Caco-2 (cell line): ENCODE data around the gene CRTAC1. TPM values are rescaled to one million over a fixed set of nuclear protein-coding genes. Genes with fewer than 3 reads are reported as not detected.

Experiments
- BruUV-seq: library from RNA; stranded (reverse); fragments of 400-500 nt; replicated peaks from 2 replicates; lab custom pipeline; 2021; lab: Mats Ljungman, UMichigan
- CTCF ChIA-PET: fragments of 300-600 bp; sonication (Branson Sonifier 250); formaldehyde crosslinking; loops from one replicate; lab custom pipeline; 2022; ENCODE audit warnings: antibody characterized with exemption; lab: Charles Lee
- POLR2A ChIA-PET: fragments of 300-600 bp; sonication (Branson Sonifier 250); formaldehyde crosslinking; loops from one replicate; lab custom pipeline; 2022; ENCODE audit warnings: antibody characterized with exemption; lab: Charles Lee
- DNase-seq, 2 experiments: peaks; one replicate each; pipeline versions ENCODE4 v3.0.0 to v3.0.0-alpha.2; 2020 to 2022
- H3K27me3 ChIP-seq: replicated peaks from 2 replicates; pipeline ENCODE4 v1.6.0; 2011; ENCODE audit warnings: low read length; ENCODE audit not compliant: control insufficient read depth, insufficient read depth
- H3K36me3 ChIP-seq: 2 replicates; pipeline ENCODE4 v1.5.1; 2011; ENCODE audit warnings: low read length; ENCODE audit not compliant: control insufficient read depth, insufficient read depth
- H3K4me1 ChIP-seq: fragments of 250-450 bp; sonication (Bioruptor Pico); 2 replicates; pipeline ENCODE4 v1.5.1; 2020; ENCODE audit warnings: mild to moderate bottlenecking
- H3K4me3 ChIP-seq: 2 replicates; pipeline ENCODE4 v1.5.1; 2011; ENCODE audit warnings: low read depth, mild to moderate bottlenecking, control low read depth, low read length
- H3K9me3 ChIP-seq: fragments of 250-450 bp; sonication (Bioruptor Pico); 2 replicates; pipeline ENCODE4 v1.5.1; 2020; ENCODE audit warnings: mild to moderate bottlenecking, moderate library complexity
- H3K27ac Mint-ChIP-seq: one replicate; pipeline ENCODE4 v1.8.0; 2022; ENCODE audit warnings: mixed read lengths; ENCODE audit not compliant: unreplicated experiment
- H3K27me3 Mint-ChIP-seq: one replicate; pipeline ENCODE4 v1.8.0; 2022; ENCODE audit warnings: mixed read lengths; ENCODE audit not compliant: insufficient read depth, unreplicated experiment
- H3K36me3 Mint-ChIP-seq: one replicate; pipeline ENCODE4 v1.8.0; 2022; ENCODE audit warnings: mild to moderate bottlenecking, mixed read lengths; ENCODE audit not compliant: insufficient read depth, unreplicated experiment
- H3K4me1 Mint-ChIP-seq: one replicate; pipeline ENCODE4 v1.8.0; 2022; ENCODE audit warnings: low read depth, mixed read lengths; ENCODE audit not compliant: unreplicated experiment
- H3K4me3 Mint-ChIP-seq: one replicate; pipeline ENCODE4 v1.8.0; 2022; ENCODE audit warnings: mild to moderate bottlenecking, moderate library complexity, mixed read lengths; ENCODE audit not compliant: unreplicated experiment
- H3K9me3 Mint-ChIP-seq: one replicate; pipeline ENCODE4 v1.8.0; 2022; ENCODE audit warnings: mixed read lengths; ENCODE audit not compliant: unreplicated experiment
- intact Hi-C: fragments of 100-400 bp; cut with micrococcal nuclease; formaldehyde crosslinking; loops from one replicate; pipeline ENCODE4 v1.10.0; 2022; ENCODE audit not compliant: unreplicated experiment
- total RNA-seq: library from RNA; stranded (reverse); gene quantifications from 2 replicates; pipeline ENCODE4 v1.2.3, GENCODE V29; 2022
- TF ChIP-seq, protein P1 (sequence below), 2 experiments: fragments of 200-600 bp in 1 of 2; IDR thresholded peaks; 1 replicate in 1 of 2; 2 replicates in 1 of 2; pipeline versions ENCODE4 v1.5.1 to v1.8.0; 2011 to 2022; ENCODE audit warnings: antibody characterized with exemption in 1 of 2, control low read depth in 1 of 2, inconsistent platforms in 1 of 2, low read depth in 1 of 2, low read length in 1 of 2, mild to moderate bottlenecking in 1 of 2, moderate library complexity in 1 of 2; ENCODE audit not compliant: insufficient read depth in 1 of 2, severe bottlenecking in 1 of 2, unreplicated experiment in 1 of 2

The CRTAC1 gene
- total RNA-seq, 1 experiment from 2014 or later: not detected

DNA sequence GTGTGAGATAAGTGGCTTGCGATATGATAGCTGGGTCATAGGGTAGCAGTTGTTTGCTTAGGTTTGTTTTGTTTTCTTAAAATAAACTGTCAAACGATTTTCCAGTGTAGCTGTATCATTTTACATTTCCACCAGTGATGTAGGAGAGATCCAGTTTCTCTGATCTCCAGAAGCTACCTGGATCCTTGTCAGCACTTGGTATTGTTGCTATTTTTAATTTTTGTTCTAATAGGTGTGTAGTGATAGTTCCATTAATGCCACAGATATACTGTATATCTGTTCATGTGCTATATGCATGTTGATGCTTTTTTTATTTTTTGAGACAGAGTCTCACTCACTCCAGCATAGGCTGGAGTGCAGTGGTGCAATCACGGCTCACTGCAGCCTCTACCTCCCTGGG, 136.3 kb downstream of the CRTAC1 start:
- no peak for DNase-seq
- intact Hi-C loops: no loop called here
- Histone ChIP-seq H3K27me3 (no peaks in the 10 kb centered on the region; the same call in 1 of the 2 replicates), H3K4me3 (no peak overlapping the region), H3K4me1 (no peaks in the 10 kb centered on the region), H3K36me3 (no peaks in the 10 kb centered on the region), H3K9me3 (no peaks in the 10 kb centered on the region)
- BruUV-seq: no TSS peak
- no peaks in the 10 kb centered on the region for H3K4me1 Mint-ChIP-seq
- no peaks in the 10 kb centered on the region for H3K36me3 Mint-ChIP-seq
- no peak overlapping the region for H3K27ac Mint-ChIP-seq
- H3K27me3 Mint-ChIP-seq: peaks cover 17% of the 10 kb centered on the region
- TF ChIP-seq, protein P1, sequence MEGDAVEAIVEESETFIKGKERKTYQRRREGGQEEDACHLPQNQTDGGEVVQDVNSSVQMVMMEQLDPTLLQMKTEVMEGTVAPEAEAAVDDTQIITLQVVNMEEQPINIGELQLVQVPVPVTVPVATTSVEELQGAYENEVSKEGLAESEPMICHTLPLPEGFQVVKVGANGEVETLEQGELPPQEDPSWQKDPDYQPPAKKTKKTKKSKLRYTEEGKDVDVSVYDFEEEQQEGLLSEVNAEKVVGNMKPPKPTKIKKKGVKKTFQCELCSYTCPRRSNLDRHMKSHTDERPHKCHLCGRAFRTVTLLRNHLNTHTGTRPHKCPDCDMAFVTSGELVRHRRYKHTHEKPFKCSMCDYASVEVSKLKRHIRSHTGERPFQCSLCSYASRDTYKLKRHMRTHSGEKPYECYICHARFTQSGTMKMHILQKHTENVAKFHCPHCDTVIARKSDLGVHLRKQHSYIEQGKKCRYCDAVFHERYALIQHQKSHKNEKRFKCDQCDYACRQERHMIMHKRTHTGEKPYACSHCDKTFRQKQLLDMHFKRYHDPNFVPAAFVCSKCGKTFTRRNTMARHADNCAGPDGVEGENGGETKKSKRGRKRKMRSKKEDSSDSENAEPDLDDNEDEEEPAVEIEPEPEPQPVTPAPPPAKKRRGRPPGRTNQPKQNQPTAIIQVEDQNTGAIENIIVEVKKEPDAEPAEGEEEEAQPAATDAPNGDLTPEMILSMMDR (IDR thresholded peaks at IDR 0.05; ENCODE audit: insufficient read depth in 1 of 2, low read depth in 1 of 2, low read length in 1 of 2, severe bottlenecking in 1 of 2, unreplicated experiment in 1 of 2): no peak
- ChIA-PET CTCF (no interaction called here), POLR2A (no interaction called here)
- H3K4me3 Mint-ChIP-seq: no peak overlapping the region
- H3K9me3 Mint-ChIP-seq: no peaks in the 10 kb centered on the region

DNA sequence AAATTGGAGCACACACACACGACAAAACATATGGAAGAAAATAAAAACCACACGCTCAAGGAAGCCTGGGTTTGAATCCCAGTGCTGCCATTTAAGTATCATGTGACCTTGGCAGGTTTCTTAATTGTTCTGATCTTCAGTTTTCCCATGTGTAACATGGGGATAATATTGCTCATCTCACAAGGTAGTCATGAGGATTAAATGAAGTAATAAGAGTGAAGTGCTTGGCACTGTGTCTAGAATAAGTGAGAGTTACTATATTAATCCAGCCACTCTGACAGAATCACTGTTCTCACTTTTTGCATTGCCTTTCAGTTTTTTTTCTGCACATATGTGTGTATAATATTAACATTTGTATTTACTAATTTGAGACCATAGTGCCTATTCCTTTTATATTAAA, 137.5 kb downstream of the CRTAC1 start:
- CTCF ChIA-PET: no interaction called here
- H3K27ac Mint-ChIP-seq: no peak overlapping the region

DNA sequence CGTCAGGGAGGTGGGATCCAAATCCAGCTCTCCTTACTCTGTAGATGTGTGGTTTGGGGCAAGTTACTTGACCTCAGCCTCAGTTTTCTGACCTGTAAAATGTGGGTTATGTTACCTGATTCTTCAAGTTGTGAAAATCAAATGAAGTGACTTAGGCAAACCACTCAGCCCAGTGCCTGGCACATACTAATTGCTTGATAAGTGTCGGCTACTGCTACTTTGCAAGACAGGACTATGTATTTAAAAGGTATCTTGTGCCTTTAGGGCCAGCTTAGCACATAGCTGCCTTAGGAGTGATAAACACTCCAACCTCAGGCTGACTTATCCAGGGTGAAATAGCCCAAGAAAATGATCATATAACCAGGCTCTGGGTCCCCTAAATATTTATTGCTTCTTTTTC, 137.9 kb downstream of the CRTAC1 start:
- Mint-ChIP-seq H3K4me3 (no peak overlapping the region), H3K9me3 (no peaks in the 10 kb centered on the region), H3K4me1 (peaks cover 7% of the 10 kb centered on the region), H3K27me3 (peaks cover 17% of the 10 kb centered on the region), H3K36me3 (no peaks in the 10 kb centered on the region), H3K27ac (no peak overlapping the region)
- no TSS peak for BruUV-seq
- TF ChIP-seq, protein P1 (IDR thresholded peaks at IDR 0.05; ENCODE audit: insufficient read depth in 1 of 2, low read depth in 1 of 2, low read length in 1 of 2, severe bottlenecking in 1 of 2, unreplicated experiment in 1 of 2): no peak
- Histone ChIP-seq H3K9me3 (no peaks in the 10 kb centered on the region), H3K4me1 (no peaks in the 10 kb centered on the region), H3K4me3 (no peak overlapping the region), H3K27me3 (no peaks in the 10 kb centered on the region), H3K36me3 (no peaks in the 10 kb centered on the region)
- intact Hi-C loops: no loop called here
- DNase-seq: no peak
- POLR2A ChIA-PET: no interaction called here
- CTCF ChIA-PET: no interaction called here

More for the DNA sequence above, 137.5 kb downstream of the CRTAC1 start:
- POLR2A ChIA-PET: no interaction called here
- H3K4me1 ChIP-seq: no peaks in the 10 kb centered on the region
- TF ChIP-seq, protein P1 (IDR thresholded peaks at IDR 0.05; ENCODE audit: insufficient read depth in 1 of 2, low read depth in 1 of 2, low read length in 1 of 2, severe bottlenecking in 1 of 2, unreplicated experiment in 1 of 2): no peak
- Mint-ChIP-seq H3K27me3 (peaks cover 17% of the 10 kb centered on the region), H3K4me3 (no peak overlapping the region), H3K4me1 (peaks cover 6% of the 10 kb centered on the region), H3K9me3 (no peaks in the 10 kb centered on the region), H3K36me3 (no peaks in the 10 kb centered on the region)
- H3K36me3 ChIP-seq: no peaks in the 10 kb centered on the region
- no peak for DNase-seq
- H3K27me3 ChIP-seq: no peaks in the 10 kb centered on the region
- intact Hi-C loops: no loop called here
- H3K9me3 ChIP-seq: no peaks in the 10 kb centered on the region
- no peak overlapping the region for H3K4me3 ChIP-seq
- BruUV-seq: no TSS peak
